Stimulated activated CD8-positive, alpha-beta memory T cell treated with anti-CD3 and anti-CD28 coated beads, Interleukin-2, amount 100 ng/mL, for 48 hours (primary cell): Measurements from ENCODE around the gene CDC42EP1.
A peak's percentile ranks its signal among the peaks of the same experiment; 100 is the strongest.

Source experiments
- DNase-seq, 2 donors: peaks; one replicate each; pipeline ENCODE4 v3.0.0-alpha.2; 2020; ENCODE audit warnings: low read depth in 2 of 2

Gene CDC42EP1

DNA sequence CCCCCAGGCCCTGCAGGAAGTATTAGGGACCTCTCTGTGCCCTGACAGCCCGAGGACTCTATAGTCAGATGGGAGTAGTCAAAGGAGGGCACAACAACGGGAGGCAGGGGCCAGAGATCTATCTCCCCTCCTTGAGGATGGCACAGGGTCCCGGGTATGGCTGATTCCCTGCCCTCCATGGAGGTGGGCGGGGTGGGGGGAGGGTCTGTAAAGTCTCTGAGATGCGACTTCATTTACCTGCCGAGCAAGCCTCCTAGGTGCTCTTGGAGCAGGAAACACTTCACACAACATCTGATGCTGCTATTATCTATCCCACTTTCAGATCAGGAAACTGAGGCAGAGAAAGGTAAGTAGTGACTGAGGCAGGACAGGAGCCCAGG lies 769 bp upstream of the CDC42EP1 start:
- no peak for DNase-seq

DNA sequence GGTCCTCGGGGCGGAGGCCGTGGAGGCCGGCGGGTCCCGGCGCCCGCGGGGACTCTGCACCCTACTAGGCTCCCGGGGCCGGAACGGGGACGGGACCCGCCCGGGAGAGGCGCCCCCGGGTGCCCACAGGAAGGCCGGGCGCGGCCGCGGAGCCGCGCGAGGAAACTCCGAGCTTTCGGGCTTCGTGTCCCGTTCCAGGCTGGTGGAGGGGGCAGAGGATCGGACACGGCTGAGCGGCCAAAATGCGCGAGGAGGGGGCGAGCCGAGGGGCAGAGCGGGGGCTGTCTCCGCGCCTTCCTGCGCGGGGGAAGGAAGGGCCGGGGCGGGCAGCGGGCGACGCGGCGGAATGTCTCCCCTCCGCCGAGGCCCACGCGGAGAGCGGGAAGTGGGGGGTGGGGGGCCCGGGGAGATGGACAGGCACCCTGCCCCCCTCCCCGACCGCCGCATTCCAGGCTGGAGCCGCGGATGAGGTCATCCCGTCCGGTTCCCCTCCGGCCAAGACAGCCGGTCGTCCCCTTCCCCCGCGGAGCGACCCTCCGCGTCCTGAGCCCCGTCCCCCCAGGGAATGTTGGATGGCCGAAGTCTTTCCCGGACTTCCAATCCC lies 430 bp downstream of the CDC42EP1 start:
- DNase-seq: no peak

DNA sequence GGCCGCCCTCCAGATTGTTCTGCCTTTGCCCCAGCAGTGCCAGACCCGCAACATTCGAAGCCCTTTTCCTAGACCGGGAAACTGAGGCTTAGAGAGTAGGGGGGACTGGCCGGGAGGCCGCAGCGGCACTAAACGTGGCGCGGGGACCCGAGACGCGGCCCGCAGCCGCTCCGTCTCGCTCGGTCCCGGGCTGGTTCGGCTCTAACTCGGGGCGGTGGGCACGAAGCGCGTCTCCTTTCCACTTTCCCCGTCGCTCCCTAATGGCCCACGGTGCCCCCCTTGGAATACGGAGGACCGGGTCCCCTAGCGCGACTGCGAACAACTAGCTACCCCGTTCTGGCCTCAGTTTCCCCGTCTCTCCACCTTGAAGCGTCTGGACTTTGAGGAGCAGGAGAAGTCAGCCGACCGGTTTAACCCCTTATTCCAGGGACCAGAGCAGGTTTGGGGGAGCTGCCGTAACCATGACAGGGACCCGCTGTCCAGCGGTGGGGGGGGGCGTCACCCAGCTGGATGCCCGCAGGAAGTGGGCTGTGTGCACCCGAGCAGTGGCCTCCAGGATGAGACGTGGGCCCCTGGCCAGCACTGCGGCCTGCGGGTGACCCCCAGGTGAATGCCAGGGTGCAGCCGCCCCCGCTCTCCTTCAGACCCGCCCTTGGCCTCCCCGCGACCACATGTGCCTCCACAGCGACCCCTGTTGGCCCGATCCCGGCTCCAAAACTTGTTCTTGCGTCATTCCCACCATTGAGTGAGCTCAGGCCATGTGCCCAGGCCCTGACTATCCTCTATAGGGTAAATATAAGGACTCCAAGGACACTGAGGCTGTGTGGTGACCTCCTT lies 1.1 kb downstream of the CDC42EP1 start:
- DNase-seq: peak; percentile 76 to 83

- no peak for DNase-seq
Observed at GRCh38 chr22:37562049-37562875, 2.0 kb downstream of the CDC42EP1 start.

GRCh38 chr22:37563153-37564081 lies 3.1 kb downstream of the CDC42EP1 start:
- DNase-seq: no peak

DNA sequence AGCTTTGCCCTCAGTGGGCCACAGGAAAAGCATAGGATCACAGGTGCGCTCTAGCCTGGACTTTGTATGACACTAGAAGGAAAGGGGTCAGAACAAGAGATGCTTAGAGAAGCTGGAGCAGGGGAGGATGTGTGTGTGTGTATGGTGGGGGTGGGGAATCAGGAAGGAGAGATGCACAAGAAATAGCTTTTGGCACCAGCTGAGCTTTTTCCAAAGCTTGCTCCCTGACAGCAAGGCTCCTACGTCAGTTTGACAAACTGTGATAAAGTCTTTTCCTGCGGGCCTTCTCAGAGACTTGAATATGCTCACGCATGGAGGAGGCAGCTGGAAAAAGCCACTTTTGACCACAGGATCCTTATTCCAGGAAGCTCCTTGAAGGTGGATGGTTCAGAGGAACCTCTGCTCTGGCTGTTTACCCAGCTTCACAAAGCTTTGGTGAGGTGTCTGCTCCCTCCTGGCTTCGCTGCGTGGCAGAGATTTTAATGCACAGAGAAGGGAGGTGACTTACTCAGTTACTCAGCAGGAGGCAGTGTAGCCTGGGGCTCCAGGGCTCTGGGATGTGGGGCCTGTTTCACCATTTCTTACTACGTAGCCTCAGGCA lies 3.9 kb downstream of the CDC42EP1 start:
- DNase-seq: no peak

DNA sequence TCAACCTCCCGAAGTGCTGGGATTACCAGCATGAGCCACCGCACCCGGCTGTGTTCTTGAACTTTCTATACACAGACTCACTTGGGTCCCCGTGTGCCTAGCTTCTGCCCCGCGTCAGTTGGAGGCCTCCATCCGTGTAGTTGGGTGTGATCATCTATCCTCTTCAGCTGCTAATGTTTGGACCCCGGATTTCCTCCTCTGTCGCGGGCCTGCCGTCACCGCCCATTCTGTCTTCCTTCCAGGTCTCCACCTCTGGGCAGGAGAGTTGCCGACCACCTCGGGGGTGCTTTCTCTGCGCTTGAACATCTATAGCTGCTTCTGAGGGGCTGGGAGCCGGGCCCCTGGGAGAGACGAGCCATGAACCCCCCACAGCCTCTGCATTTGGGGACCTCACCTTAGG lies 5.5 kb downstream of the CDC42EP1 start:
- DNase-seq: no peak

DNA sequence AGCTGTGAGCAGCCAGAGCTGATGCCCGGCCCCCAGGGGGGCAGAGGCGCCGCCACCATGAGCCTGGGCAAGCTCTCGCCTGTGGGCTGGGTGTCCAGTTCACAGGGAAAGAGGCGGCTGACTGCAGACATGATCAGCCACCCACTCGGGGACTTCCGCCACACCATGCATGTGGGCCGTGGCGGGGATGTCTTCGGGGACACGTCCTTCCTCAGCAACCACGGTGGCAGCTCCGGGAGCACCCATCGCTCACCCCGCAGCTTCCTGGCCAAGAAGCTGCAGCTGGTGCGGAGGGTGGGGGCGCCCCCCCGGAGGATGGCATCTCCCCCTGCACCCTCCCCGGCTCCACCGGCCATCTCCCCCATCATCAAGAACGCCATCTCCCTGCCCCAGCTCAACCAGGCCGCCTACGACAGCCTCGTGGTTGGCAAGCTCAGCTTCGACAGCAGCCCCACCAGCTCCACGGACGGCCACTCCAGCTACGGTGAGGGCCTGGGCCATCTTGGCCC lies 6.1 kb downstream of the CDC42EP1 start:
- DNase-seq: peak in 1 of 2 donors; percentile 23

DNA sequence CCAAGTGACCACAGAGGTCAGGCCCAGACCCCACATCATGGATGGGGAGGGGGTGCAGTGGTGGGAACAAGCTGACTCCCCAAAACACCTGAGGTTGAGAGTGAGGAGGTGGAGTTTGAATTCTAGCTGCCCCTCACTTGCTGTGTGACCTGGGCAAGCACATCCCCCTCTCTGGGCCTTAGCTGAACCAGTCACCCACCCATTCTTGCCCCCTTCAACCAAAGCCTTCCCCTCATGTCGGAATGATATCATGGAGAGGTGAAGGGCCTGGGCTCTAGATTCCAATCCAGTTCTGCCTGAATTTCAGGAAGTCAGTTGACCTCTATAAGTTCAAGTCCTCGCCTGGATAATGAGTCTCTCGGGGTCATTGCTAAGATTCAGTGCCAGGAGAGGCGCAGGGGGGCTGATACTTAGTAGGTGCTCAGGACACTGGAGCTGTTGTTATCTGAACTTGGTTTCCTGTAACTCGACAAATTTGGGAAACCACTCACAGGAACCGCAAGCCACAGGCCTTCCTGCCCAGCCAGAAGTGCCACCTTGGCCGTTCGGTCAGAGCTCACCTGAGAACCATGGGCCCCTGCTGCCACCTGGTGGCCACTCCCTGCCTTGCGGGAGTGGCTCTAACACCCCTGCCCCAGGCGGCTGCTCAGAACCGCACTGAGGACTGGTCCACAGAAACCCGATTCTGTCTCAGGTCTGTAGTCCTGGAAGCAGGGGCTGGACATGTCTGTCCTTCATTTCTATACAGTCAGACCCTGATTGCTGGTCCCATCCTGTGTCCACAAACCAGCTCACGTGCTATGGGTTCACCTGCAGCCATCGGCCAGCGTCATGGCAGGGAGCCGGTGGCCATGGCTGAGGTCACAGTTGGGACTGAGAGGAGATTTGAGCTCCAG lies 6.9 kb downstream of the CDC42EP1 start:
- DNase-seq: peak; percentile 89

GRCh38 chr22:37568012-37568411 lies 7.7 kb downstream of the CDC42EP1 start:
- no peak for DNase-seq

DNA sequence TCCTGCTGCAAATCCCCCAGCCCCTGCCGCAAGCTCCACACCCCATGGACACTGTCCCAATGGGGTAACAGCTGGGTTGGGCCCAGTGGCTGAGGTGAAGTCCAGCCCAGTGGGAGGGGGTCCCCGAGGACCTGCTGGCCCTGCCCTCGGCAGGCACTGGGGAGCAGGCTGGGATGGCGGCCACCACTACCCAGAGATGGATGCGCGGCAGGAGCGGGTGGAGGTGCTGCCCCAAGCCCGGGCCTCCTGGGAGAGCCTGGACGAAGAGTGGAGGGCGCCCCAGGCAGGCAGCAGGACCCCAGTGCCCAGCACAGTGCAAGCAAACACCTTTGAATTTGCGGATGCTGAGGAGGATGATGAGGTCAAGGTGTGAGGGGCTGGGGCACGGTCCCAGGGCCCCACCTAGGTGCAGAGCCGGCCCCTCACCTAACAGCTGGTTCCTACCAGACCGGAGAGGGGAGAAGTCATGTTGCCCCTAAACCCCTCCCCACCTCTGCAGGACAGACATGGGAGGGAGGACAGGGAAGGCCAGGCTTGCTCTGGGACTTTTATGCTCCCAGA lies 8.2 kb downstream of the CDC42EP1 start:
- DNase-seq: no peak

GRCh38 chr22:37569009-37569920 lies 9.0 kb downstream of the CDC42EP1 start:
- DNase-seq: no peak

DNA sequence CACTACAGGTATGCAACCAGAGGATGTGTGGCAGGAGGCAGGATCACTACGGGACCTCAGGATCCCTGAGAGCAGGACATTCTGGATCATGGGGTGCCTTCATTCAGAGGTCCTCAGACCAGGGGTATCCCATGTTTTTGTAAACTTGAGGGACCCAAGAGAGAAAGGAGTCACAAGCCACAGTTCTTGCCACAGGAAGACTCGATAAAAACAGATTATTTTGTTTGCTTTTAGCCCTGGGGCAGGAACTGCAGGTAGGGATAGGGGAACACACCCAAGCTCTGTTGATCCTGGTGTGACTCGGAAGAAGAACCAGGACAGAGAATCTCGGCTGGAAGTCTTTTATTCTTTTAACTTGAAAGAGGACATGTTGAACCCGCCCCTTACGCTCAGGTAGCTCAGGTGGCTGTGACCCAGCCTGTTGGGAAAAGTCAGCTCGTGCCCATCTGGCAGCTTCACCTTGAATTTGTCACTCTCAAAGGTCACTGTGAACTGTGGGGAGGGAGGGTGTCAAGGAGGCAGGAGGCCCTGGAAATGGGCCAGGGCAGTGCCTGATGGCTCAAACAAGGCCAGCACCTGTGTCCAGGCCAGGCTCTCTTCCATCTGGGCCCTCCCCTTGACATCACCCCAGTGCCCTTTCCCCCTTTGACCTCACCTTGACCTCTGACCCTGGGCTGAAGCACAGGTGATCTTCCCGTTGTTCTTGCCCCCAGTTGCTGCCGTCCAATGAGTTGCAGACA lies 9.8 kb downstream of the CDC42EP1 start:
- no peak for DNase-seq

DNA sequence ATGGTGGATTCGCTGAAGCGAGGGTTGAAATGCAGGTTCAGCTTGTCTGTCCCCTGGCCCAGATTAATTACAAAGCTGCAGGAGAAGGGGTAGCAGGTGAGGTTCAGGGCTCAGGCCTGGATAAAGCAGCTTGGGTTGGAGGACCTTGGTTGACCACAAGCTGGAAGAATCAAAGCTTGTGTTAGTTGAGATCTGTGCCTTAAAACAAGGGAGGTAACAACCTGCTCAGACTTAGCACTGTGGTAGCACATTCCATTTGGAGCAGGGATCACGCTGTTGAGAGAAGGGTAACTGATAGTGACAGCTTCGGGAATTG lies 10.3 kb downstream of the CDC42EP1 start:
- no peak for DNase-seq

DNA sequence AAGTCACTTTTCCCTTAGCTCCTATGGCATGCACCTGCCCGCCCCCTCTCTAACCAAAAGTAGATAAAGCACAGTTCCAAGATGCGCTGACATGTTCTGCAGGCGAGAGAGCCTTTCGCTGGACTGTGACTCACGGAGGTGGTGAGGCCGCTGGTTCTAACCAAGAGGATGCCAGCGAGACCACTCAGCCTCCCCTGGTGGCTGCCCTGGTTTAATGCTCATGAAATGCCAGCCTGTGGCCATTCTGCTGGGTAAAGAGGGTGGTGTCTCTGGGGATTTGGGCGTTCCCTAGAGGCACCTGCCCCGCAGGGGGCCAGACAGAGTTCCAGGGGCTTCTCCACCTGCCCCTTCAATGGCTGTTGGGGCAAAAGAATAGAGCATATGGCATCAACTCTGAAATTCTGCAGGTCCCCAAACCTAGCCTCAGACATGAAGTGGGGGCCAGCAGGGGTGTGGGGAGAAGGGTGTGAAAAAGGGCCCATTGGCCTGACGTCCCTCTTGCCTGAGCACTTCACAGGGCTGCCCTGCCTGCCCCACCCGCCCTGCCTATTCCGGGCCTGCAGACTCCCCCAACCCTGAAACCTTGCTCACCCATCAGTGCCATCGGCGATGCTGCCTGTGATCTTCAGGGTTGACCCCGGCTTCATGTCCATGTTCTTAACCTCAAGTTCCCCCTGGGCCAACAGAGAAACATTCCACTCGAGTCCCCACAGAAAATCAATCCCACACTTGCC lies 11.1 kb downstream of the CDC42EP1 start:
- no peak for DNase-seq

- DNase-seq: no peak
Observed at GRCh38 chr22:37571992-37572373, 11.7 kb downstream of the CDC42EP1 start.

DNA sequence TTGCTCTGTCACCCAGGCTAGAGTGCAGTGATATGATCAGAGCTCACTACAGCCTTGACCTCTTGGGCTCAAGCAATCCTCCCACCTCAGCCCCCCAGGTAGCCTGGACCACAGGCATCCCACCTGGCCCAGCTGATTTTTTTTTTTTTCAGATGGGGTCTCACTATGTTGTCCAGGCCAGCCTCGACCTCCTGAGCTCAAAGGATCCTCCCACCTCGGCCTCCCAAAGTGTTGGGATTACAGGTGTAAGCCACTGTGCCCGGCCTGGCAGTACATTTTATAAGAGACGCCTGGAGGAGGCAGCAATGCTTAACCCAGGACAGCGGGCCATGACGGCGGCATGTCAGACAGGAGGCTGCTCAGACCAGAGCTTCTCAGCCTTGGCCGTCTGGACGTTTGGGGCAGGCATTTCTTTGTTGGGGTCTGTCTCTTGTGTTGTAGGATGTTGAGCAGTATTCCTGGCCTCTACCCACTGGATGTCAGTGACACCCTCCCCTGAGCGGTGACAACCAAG lies 15.3 kb downstream of the CDC42EP1 start:
- no peak for DNase-seq
